OCI-LY7 (cell line): ENCODE measurements around the gene STAB1. TPM values are rescaled to one million over a fixed set of nuclear protein-coding genes. Genes with fewer than 3 reads are reported as not detected.

Source experiments
- BruUV-seq: library from RNA; stranded (reverse); fragments of 400-500 nt; replicated peaks from 2 replicates; lab custom pipeline; 2021; lab: Mats Ljungman, UMichigan
- CTCF ChIA-PET: fragments of 300-600 bp; sonication (Branson Sonifier 250); formaldehyde crosslinking; loops from one replicate; lab custom pipeline; 2022; ENCODE audit warnings: antibody characterized with exemption; ENCODE audit not compliant: unreplicated experiment; lab: Charles Lee
- POLR2A ChIA-PET: fragments of 300-600 bp; sonication (Branson Sonifier 250); formaldehyde crosslinking; loops from one replicate; lab custom pipeline; 2022; ENCODE audit warnings: antibody characterized with exemption; lab: Charles Lee
- DNase-seq: peaks from one replicate; pipeline ENCODE4 v3.0.0-alpha.2; 2015; ENCODE audit warnings: low spot score
- H2AFZ ChIP-seq: fragments of 200-600 bp; sonication (generic), shearing (Covaris generic); 2 replicates; pipeline ENCODE4 v1.6.1; 2014; ENCODE audit warnings: mild to moderate bottlenecking, antibody characterized with exemption, low read length, moderate library complexity
- H3K27ac ChIP-seq: fragments of 200-600 bp; sonication (generic); 2 replicates; pipeline ENCODE4 v1.5.1; 2014; ENCODE audit warnings: mixed run types, low read depth, mild to moderate bottlenecking, moderate library complexity, low read length, inconsistent platforms; ENCODE audit not compliant: poor library complexity, severe bottlenecking
- H3K36me3 ChIP-seq: fragments of 200-600 bp; sonication (generic); 2 replicates; pipeline ENCODE4 v1.6.1; 2014; ENCODE audit warnings: mild to moderate bottlenecking, antibody characterized with exemption, low read length, moderate library complexity, mixed read lengths; ENCODE audit not compliant: insufficient read depth
- H3K4me1 ChIP-seq: fragments of 200-600 bp; sonication (generic); 2 replicates; pipeline ENCODE4 v1.5.1; 2014; ENCODE audit warnings: mild to moderate bottlenecking, low read length; ENCODE audit not compliant: insufficient read depth, poor library complexity, severe bottlenecking
- H3K4me2 ChIP-seq: fragments of 200-600 bp; sonication (generic); 2 replicates; pipeline ENCODE4 v1.6.1; 2014; ENCODE audit warnings: mild to moderate bottlenecking, low read length
- H3K4me3 ChIP-seq: fragments of 200-600 bp; sonication (generic); 2 replicates; pipeline ENCODE4 v1.5.1; 2014; ENCODE audit warnings: mild to moderate bottlenecking, low read depth, low read length; ENCODE audit not compliant: poor library complexity, severe bottlenecking
- H3K79me2 ChIP-seq: fragments of 200-600 bp; sonication (generic); 2 replicates; pipeline ENCODE4 v1.6.1; 2016; ENCODE audit warnings: low read depth, mild to moderate bottlenecking, low read length, moderate library complexity, mixed read lengths; ENCODE audit not compliant: insufficient read depth
- H3K9me2 ChIP-seq: fragments of 200-600 bp; sonication (generic); 2 replicates; pipeline ENCODE4 v1.6.1; 2016; ENCODE audit warnings: mild to moderate bottlenecking, low read length, mixed read lengths; ENCODE audit not compliant: insufficient read depth
- H3K9me3 ChIP-seq: fragments of 200-600 bp; sonication (generic); 2 replicates; pipeline ENCODE4 v1.6.1; 2014; ENCODE audit warnings: mild to moderate bottlenecking, mixed run types, low read length, mixed read lengths
- H4K20me1 ChIP-seq: fragments of 200-600 bp; sonication (generic); 2 replicates; pipeline ENCODE4 v1.6.1; 2014; ENCODE audit warnings: mild to moderate bottlenecking, antibody characterized with exemption, low read length, moderate library complexity, mixed read lengths; ENCODE audit not compliant: insufficient read depth
- CTCF ChIP-seq: fragments of 200-600 bp; sonication (generic); conservative IDR thresholded peaks from 2 replicates; pipeline ENCODE4 v1.5.1; 2014; ENCODE audit warnings: mild to moderate bottlenecking, antibody characterized with exemption, low read length, moderate library complexity, mixed read lengths
- EZH2phosphoT487 ChIP-seq: fragments of 200-600 bp; sonication (generic); IDR thresholded peaks from 2 replicates; pipeline ENCODE4 v1.6.1; 2018; ENCODE audit warnings: low read depth, borderline replicate concordance, mild to moderate bottlenecking, mixed run types, antibody characterized with exemption, low read length, moderate library complexity, mixed read lengths
- intact Hi-C: fragments of 100-400 bp; cut with micrococcal nuclease; formaldehyde crosslinking; loops from one replicate; pipeline ENCODE4 v1.10.0; 2022; ENCODE audit not compliant: unreplicated experiment
- total RNA-seq, 2 experiments: library from RNA; depleted of rRNA in 1 of 2; stranded (reverse); fragments of >200 nt in 1 of 2; shearing (Covaris generic) in 1 of 2; gene quantifications; 2 replicates each; pipeline ENCODE4 v1.2.3, GENCODE V29; 2014 to 2022

STAB1 gene
- total RNA-seq, 2 experiments from 2014 or later = not detected

GRCh38 chr3:52490939-52491526 is 4.1 kb upstream of the STAB1 start:
- no peaks in the 10 kb centered on the region for H4K20me1 ChIP-seq
- no peaks in the 10 kb centered on the region for H3K9me3 ChIP-seq
- intact Hi-C loops = no loop called here
- H3K9me2 ChIP-seq = no peaks in the 10 kb centered on the region
- no peaks in the 10 kb centered on the region for H3K79me2 ChIP-seq
- DNase-seq = no peak
- TF ChIP-seq EZH2phosphoT487 (no peak), CTCF (no peak)
- H3K36me3 ChIP-seq = peaks cover 56% of the 10 kb centered on the region; the same call in 1 of the 2 replicates
- no TSS peak for BruUV-seq
- H3K27ac ChIP-seq = no peak overlapping the region
- no peak overlapping the region for H2AFZ ChIP-seq
- no peaks in the 10 kb centered on the region for H3K4me1 ChIP-seq
- ChIA-PET POLR2A (no interaction called here), CTCF (no interaction called here)
- H3K4me2 ChIP-seq = no peak overlapping the region
- no peak overlapping the region for H3K4me3 ChIP-seq

- no peaks in the 10 kb centered on the region for H3K9me2 ChIP-seq
- peaks cover 52% of the 10 kb centered on the region; the same call in 1 of the 2 replicates for H3K36me3 ChIP-seq
- no TSS peak for BruUV-seq
- H3K9me3 ChIP-seq = no peaks in the 10 kb centered on the region
- TF ChIP-seq CTCF (no peak), EZH2phosphoT487 (no peak)
- no peaks in the 10 kb centered on the region for H4K20me1 ChIP-seq
- no peaks in the 10 kb centered on the region for H3K79me2 ChIP-seq
- no peak overlapping the region for H3K27ac ChIP-seq
- H2AFZ ChIP-seq = no peak overlapping the region
- ChIA-PET POLR2A (no interaction called here), CTCF (interaction anchor here (0.5 kb wide), 1 partner anchor 161 kb away, joined by 3 read pairs; no protein-coding TSS in a partner anchor)
- no peak for DNase-seq
- no peak overlapping the region for H3K4me3 ChIP-seq
- intact Hi-C loops = no loop called here
- H3K4me1 ChIP-seq = no peaks in the 10 kb centered on the region
- H3K4me2 ChIP-seq = no peak overlapping the region
Measured at GRCh38 chr3:52492059-52492458, 3.1 kb upstream of the STAB1 start.

- no peaks in the 10 kb centered on the region for H3K9me3 ChIP-seq
- intact Hi-C loops = no loop called here
- H3K4me1 ChIP-seq = no peaks in the 10 kb centered on the region
- no TSS peak for BruUV-seq
- CTCF ChIA-PET = no interaction called here
- no peaks in the 10 kb centered on the region for H3K79me2 ChIP-seq
- no peak for DNase-seq
- no peak overlapping the region for H3K4me2 ChIP-seq
- POLR2A ChIA-PET = interaction anchor here (0.6 kb wide), 1 partner anchor 22 kb away, joined by 4 read pairs; no protein-coding TSS in a partner anchor
- no peak overlapping the region for H3K4me3 ChIP-seq
- no peaks in the 10 kb centered on the region for H3K9me2 ChIP-seq
- no peak for TF ChIP-seq CTCF
- no peak for TF ChIP-seq EZH2phosphoT487
- no peak overlapping the region for H3K27ac ChIP-seq
- peaks cover 40% of the 10 kb centered on the region; the same call in 1 of the 2 replicates for H3K36me3 ChIP-seq
- no peak overlapping the region for H2AFZ ChIP-seq
- H4K20me1 ChIP-seq = no peaks in the 10 kb centered on the region
Measured at GRCh38 chr3:52493232-52494017, 1.7 kb upstream of the STAB1 start.
